Right lung (tissue), 5 donors: ENCODE measurements around the gene DIDO1. TPM values are rescaled to one million over a fixed set of nuclear protein-coding genes. Genes with fewer than 3 reads are reported as not detected.

Source experiments
- DNase-seq, 2 donors: peaks; one replicate each; pipeline ENCODE4 v3.0.0-alpha.2; 2013
- polyA plus RNA-seq, 5 donors: library from polyadenylated mRNA; unstranded; fragments of 120-200 nt; gene quantifications; one replicate each; pipeline versions ENCODE4 v1.2.1 to v1.2.3, GENCODE V29; 2013; ENCODE audit warnings: inconsistent platforms in 1 of 5, low replicate concordance in 1 of 5; ENCODE audit not compliant: insufficient read length in 5 of 5, insufficient read depth in 1 of 5

DIDO1 gene
- polyA plus RNA-seq, 5 donors, result 55.9 to 61.5 (median 58.6) TPM

DNA sequence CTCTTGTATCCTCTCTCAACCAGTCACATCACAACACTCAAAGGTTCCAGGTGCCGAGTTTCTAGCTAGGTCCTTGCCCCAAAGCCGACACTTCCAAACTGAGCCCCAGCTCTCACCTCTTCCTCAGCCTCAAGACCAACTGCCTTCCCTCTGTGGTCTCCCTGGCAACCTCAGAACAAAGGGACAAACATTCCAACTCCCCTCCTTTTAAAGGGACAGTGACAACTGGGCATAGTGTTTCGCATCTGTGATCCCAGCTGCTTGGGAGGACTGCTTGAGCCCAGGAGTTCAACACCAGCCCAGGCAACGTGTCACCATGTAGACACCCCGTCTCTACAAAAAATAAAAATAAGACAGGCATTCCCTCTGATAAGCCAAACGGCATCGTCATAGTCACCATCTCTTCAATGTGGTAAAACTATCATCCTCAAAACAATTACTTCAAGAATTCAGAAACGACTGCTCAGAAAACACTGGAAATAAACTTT lies 11.3 kb downstream of the DIDO1 start:
- DNase-seq, result peak in 1 of 2 donors; percentile 48

GRCh38 chr20:62914436-62914835 lies 11.9 kb downstream of the DIDO1 start:
- no peak for DNase-seq

GRCh38 chr20:62913043-62913630 lies 13.2 kb downstream of the DIDO1 start:
- no peak for DNase-seq

DNA sequence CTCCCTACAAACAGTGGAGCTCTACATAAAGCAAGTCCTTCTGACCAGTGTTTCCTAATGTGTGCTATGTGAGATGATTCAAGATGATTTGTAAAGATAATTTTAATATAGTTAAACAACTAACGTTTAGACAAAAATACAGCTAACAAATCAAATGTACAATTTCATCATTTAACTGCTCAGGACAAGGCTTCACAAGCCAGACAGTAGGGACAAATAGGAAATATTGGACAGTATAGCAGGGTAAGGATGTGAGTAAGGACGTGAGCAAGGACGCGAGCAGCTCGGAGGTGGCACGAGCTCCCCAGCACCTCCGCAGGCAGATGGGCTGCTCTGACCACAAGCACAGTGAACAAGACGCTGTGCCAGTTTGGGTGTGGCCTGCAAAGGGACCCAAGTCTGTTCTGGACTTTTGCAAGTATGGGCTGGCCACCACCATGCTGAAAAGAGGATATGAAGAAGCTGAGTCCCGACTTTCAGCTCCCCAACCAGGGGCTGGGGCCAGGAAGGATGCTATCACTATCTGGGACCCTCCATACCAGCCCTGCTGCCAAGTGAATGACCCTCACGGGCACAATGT lies 14.5 kb downstream of the DIDO1 start:
- no peak for DNase-seq

DNA sequence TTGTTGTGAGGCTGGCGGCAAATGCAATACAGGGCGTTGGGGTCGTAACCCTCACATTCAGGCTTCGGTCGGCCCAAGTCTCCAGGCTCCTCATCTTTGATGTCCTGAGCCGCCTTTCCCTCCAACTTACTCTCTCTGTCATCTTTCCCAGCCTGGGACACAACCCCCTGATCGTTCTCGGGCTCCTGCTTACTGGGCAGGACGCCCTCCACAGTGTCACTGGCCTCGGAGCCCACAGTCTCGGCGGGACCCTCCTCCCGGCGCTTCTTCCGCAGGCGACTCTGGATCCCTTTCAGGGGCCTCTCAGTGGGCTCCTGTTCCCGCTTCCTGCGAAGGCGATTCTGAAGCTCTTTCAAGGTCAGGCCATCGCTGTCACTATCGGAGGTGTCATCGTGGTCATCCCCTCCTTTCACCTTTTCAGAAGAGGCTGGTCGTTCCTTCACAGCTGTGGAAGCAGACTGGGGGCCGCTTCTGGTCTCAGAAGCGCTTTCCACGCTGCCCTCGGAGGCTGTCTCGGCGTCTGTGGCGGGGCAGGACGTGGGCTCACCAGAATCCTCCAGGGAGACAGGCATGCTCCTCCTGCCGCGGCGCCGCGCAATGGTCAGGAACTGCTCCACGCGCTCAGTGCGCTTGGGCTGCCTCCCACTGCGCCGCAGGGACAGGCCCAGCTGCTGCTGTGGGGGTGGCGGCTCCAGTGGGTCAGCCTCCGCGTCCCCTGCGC lies 15.4 kb downstream of the DIDO1 start:
- no peak for DNase-seq

DNA sequence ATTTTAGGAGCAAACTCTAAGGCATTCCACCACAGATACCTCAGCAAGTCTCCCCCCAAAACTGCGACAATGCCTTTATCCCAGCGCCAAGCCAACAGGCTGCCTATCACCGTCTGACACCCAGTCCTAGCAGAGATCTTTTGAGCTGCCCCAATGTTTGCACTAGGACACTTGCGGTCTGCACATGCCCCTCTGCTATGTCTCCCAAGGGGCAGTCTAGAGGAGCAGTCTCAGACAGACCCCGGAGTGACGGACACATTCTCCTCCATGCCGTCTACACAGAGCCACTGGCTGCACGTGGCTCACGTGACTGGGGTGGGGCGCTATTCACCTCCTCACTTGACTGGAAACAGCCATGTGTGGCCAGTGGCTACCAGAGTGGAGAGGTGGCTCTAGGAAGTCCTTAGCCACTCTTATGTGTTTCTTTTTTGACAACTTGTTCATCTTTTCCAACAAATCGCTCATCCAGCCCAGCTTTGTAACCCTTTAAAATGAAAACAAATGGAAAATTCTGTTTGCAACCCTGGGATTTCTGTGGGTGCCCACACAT lies 16.0 kb downstream of the DIDO1 start:
- DNase-seq, result no peak

DNA sequence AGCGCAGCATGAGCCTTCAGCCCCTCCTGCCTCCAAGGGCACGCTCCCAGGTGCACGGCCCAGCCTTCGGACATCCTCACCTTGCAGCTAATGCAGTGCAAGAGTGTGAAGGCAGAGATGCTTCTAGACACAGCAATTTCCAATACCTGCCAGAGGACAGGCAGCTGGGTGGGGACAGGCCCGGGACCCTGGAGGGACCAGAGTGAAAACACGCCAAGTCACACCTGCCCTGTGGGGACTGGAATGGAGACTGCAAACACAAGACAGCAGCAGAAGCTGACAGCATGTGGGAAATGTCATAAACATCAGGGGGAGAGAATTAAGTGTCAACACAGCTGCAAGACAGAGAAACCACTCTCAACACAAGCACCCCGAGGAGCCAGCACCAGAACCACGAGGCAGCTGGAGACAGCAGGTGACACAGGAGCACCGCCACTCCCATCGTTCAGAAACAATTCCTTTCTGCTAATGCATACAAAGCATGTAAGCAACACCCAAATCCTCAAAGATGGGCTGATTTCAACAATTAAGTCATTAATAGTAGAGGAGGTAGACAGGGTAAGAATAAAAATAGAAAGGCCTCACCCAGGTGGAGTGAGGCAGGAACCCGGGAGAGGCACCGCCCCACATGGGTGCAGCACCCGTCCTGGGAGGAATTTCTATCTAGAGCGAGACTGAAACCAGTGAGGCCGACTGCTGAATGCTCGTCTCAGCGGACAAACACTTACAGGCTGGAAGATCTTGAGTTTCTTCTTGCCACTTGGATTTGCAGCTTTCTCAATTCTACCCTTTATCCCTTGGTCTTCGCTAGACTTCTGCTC lies 17.1 kb downstream of the DIDO1 start:
- DNase-seq, result no peak

DNA sequence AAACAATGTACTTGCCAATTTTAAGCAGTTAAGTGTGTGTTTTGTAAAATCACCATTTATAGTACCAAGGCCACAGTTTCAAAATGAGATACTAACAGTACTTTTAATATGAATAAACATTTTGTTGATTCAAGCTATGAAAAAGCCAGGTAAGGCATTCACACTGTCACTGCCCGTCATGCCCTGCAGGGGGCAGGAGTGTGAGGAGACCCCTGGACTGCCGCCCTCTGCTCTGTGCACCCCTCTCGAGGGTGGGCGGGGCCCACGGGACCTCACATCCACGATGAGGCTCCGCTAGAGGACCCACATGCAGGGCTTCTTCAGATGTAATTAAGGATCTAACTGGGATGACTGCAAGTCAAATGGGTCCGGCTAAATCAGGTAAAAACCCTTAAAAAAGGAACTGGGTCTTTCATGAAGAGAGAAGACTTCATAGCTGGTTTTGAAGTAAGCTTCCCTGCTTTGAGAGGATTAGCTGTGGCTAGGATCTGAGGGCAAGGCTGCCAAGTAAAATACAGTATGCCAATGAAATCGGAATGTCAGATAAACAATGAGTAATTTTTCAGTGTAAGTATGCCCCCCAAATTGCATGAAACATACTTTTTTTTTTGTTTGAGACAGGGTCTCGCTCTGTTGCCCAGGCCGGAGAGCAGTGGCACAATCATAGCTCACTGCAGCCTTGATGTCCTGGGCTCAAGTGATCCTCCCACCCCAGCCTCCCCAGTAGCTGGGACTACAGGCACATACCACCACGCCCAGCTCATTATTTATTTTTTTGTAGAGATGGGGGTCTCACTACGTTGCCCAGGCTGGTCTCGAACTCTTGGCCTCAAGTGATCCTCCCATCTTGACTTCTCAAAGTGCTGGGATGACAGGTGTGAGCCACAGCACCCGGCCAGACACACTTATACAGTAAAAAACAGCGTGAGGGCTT lies 18.7 kb downstream of the DIDO1 start:
- no peak for DNase-seq

- no peak for DNase-seq
Observed at GRCh38 chr20:62906647-62907375, 19.5 kb downstream of the DIDO1 start.

DNA sequence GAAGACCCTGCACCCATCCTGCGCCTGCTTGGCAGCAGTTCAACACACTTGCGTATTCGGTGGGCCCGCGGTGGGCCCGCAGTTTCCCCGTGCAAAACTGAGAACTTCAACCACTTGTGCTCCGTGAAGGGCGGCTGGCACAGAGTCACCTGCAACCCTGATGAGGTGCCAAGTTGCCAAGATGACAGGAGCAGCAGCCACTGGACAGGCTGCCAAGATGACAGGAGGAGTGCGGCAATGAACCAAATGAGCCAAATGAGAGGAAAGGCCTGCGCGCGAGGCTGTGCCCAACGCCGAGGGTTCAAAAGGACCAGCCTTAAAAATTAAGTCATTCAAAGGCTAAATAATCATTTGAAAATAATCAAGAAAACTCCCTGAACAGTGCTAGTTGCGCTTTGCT lies 20.1 kb downstream of the DIDO1 start:
- DNase-seq, result no peak

DNA sequence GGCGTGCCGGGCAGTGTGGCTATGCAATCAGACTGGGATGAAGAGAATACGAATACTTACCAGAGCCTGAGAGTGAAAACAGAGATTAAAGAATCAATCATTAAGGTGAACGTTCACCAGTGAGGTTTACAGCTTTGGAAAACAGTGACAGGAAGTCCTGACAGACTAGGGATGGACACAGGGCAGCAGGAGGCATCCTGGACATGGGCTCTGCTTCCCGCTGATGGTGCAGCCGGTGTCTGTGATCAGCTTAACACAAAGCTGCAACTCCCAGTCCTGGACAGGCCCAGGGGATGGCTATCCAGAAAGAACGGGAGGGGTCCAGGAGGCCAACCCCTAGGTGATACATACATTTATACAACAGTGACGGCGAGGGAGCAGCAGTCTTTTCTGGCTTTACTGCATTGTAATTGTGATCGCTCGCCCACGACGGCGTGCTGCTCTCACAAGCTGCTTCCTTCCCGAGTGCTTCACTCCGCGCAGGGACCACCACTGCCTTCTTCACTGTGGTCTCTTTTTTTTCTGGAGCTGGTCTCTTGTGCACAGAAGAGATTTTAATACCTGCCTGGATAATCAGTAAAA lies 20.7 kb downstream of the DIDO1 start:
- DNase-seq, result no peak

DNA sequence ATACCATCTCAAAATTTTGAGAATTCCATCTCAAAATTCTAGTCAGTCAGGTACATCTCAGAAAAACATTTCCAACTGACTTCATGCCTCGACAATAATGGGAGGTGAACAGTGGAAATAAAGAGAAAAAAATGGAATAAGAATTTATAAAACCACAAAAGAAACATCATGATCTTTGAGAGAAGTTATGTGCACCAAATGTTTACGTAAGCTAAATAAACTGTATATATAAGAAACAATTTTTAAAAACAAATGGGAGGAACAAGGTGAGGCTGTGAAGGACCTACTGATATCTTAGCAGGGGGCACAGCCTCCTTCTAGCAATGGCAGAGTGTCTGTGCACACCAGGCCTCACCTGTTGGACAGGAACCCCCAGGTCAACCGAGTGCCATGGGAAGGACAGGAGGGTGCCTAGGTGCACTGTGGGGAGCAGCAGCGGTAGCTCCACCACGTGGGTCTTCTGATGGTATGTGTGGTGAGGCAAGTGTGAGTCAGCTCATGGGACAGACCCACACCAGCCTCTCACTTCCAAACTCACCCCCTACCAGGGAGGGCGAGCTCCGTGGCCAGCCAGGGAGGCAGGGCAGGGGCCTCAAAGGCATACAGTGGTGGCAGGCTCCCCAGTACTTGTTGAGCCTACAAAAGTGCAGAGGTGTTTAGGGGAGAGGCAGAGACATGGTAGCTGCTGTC lies 23.2 kb downstream of the DIDO1 start:
- no peak for DNase-seq

GRCh38 chr20:62901891-62902290 lies 24.4 kb downstream of the DIDO1 start:
- no peak for DNase-seq

DNA sequence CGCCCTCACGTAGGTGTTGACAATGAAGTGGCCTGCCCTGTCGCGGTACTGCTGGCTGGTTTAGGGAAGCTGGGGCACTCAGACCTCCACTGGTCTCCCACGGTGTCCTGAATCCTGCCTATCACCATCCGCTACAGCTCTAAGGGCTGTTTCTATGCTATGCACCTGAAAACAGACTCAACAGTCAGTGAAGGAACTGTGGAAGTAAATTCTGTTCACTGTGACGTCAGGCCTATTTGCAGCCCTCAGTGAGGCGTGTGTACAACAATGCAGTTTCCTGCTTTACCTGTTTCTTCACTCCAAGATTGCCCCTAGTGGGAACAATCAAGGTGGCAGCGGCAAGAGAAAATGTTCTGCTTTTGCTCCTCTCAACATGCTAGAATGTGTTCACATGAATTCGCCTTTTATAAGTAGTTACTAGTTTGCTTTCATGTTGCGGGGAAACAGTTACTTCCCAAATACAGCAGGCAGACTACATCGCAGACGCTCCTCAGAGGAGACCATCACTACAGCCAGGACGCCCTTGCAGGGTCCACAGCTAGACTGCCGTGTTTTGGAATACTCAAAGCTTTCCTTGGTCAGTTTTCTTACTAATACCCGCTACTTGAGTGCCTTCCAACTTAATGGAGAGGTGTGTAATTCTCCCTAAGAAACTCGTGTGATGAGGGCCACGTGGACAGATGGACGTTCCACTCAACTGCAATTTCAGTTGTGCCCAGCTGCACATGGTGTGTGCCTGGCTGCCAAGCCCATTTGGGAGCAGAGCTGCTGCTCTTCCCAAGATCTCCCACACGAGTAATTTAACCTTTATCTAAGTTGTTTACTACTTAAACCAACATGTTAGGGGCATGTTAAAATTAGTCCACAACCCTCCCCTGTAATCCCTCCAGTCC lies 25.4 kb downstream of the DIDO1 start:
- DNase-seq, result peak; percentile 40 to 41

- DNase-seq, result peak; percentile 68 to 73
Observed at GRCh38 chr20:62900052-62900691, 26.1 kb downstream of the DIDO1 start.

- DNase-seq, result no peak
Observed at GRCh38 chr20:62899633-62900051, 26.7 kb downstream of the DIDO1 start.

DNA sequence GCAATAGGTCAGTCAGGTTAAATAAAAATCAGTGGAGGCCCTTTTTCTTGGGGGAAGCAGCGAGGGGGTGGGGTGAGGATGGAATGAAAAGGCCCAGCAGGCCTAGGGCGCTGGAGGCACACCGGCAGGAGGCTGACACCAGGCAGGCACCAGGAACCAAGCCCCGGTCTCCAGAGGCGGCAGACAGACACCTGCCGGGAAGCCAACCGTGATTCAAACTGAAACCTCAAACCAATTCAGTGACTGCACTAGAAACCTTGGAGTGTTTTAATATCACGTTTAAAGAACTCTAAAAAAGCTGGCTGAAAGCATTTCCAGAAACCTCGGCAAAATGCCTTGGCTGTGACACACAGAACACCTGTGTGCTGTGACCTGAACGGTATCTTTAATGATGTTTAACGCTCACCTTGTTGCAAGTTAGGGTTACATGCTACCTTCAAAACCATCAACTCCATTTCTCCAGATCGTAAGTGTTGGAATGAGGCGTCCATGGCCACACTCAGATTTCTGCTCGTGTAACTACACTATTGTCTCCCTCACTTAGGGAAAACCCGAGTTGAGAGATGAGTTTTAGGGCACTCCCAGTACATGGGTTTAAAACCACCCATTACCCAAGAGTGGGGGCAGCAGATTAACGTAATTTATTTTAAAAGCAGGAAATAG lies 27.2 kb downstream of the DIDO1 start:
- DNase-seq, result no peak
